GM18519 (cell line): ENCODE data around the gene TEX29.

Source experiments
- ATAC-seq: cut with Tn5 transposase; IDR thresholded peaks from one replicate; pipeline ENCODE4 v1.9.1; 2021; ENCODE audit warnings: mild to moderate bottlenecking, moderate library complexity; ENCODE audit not compliant: unreplicated experiment, low FRiP score

Gene TEX29

DNA sequence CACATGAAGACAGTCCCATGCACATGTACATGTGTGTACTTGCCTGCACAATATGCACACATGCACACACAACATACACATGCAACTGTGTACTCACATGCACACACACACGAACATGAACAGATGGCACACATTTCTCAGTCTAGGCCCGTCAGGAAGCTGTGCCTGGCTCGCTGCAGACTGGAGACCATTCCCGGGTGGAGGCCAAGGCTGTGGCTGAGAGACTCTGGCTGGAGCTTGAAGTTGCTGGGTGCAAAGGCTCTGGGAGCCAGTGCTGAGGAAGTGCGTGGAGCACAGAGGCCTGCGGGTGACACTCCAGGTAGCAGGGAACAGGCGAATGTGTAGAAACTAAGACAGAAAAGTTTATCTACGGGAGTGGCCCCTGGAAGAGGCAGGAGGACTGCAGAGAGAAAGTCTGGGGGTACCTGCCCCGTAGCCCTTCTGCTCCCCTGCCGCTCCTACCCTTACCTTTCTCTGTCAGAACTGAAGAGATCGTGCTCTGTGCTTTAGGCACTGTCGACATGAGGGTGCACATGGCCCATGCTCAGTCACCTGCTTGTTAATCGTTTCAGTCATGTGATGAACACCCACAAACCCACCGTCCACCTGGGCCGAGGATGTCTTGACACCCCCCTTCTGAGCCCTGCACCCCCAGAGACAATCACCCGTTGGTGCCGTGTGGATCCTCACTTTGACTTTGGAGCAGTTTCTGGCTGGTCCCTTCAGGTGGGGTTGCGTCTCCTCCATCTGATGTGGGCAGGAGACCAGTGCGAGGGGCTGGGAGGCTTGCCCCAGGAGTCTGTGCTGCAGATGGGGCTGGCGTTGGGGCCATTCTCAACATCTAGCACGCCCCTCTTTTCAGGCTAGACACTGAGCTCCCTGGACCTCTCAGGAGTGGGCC, 69.4 kb downstream of the TEX29 start:
- no peak for ATAC-seq

GRCh38 chr13:111390522-111391270, 70.3 kb downstream of the TEX29 start:
- no peak for ATAC-seq

DNA sequence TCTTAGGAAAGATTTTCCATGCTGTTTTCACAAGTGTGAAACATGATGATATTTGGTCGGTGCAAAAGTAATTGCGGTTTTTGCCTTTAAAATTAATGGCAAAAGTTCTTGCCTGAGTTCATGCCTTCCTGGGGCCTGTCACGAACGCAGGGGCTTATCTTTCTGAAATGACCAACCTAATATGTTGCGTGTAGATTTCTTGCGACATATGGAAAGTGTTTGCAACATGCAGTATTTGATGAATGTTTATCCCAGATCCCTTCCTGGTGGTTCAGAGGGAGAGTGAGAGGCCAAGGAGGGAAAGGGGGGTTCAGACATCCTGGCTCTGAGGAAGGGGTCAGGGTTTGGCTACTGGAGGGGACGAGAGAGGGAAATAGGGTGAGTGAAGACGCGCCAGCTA, 72.0 kb downstream of the TEX29 start:
- no peak for ATAC-seq

DNA sequence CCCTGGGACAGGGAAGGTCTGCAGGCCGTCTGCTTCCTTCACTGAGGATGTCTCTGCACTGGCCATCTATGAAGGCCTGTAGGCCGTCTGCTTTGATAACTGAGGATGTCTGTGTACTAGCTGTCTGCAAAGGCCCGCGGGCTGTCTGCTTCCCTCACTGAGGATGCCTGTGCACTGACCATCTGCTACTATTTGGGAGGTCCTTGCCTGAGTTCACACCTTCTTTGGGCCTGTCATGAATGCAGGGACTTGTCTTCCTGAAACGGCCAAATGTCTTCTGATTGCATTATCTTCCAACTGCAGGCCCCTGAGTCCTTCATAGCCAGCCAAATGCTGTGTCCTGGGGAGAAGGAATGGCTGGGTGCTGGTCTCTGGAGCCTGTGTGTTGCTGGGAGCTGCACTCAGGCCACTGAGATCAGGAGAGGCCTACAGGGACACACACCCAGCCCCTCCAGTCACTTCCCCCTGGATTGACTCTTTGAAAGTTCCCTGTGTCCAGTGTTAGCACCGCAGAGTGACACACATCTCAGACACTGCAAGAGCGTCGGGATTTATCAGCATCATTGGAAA, 72.9 kb downstream of the TEX29 start:
- ATAC-seq = no peak
